Middle frontal gyrus (tissue), 1 donor: ENCODE results near the gene MEPCE.
"Not testable (repeated sequence)": the region's sequence is repeated elsewhere in the genome, so short reads cannot be mapped to it uniquely, and the experiment has no call there.

Experiments used
- DNase-seq: peaks from one replicate; pipeline ENCODE4 v3.0.0-alpha.2; 2015; ENCODE audit warnings: low spot score; ENCODE audit errors: extremely low spot score

Gene MEPCE

DNA sequence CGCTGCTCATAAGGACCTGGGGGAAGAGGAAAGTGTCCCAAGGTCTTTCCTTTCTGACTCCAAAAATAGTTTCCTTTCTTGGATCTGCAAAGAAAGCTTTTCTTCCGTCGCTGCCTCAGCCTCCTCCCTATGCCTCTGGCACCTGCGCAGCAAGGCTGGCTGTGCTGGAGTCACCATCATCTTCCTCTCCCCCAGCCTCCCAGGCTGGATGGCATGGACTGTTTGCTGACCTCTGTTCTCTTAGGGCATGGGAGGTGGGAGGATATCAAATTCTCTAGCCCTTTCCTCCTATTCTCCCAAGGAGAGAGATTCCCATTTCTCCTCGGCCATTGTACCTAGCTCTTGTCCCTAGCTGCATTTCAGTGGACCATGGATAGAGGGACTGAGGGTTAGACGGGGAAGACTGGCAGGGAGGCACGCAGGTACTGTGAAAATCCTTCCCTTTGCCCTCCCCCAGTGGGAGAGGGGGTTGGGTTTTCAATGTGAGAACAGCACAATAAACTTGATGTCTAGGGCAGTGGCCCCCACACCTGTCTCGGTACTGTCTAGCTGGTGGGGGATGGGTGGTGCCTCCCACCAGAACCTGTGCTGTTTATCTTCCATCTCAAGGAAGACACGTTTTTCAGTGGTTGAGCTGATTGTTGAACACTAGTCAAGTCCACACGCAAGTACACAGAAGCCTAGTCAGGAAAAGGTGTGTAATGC, 4.1 kb downstream of the MEPCE start:
- no peak for DNase-seq

DNA sequence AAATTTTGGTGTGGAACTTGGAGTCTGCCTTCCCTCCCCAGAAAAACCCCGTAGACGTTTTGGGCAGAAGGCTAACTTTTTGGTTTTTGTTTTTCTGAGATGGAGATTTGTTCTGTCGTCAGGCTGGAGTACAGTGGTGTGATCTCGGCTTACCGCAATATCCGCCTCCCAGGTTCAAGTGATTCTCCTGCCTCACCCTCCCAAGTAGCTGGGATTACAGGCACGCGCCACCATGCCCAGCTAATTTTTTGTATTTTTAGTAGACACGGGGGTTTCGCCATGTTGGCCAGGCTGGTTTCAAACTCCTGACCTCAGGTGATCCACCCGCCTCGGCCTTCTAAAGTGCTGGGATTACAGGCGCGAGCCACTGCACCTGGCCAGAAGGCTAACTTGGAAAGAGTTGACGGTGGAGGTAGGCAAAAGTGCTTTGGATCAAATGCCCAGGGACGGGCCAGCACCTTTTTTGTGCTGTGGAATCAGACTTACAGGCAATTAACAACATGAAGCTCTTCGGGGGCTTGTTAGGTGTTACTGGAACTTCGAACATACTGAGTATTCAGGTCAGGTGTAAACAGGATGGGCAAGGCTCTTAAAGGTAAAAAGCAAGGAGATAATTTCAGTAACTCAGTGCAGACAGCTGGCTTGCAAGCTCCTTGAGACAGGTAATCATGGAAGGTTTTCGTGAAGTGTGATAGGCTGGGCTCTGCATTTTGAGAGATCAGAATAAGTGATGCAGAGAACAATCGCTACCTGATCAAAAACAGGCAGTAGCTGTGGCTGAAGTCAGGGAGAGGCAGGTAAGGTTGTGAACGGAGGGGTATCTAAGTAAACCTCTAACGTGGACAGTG, 4.9 kb downstream of the MEPCE start:
- no peak for DNase-seq

DNA sequence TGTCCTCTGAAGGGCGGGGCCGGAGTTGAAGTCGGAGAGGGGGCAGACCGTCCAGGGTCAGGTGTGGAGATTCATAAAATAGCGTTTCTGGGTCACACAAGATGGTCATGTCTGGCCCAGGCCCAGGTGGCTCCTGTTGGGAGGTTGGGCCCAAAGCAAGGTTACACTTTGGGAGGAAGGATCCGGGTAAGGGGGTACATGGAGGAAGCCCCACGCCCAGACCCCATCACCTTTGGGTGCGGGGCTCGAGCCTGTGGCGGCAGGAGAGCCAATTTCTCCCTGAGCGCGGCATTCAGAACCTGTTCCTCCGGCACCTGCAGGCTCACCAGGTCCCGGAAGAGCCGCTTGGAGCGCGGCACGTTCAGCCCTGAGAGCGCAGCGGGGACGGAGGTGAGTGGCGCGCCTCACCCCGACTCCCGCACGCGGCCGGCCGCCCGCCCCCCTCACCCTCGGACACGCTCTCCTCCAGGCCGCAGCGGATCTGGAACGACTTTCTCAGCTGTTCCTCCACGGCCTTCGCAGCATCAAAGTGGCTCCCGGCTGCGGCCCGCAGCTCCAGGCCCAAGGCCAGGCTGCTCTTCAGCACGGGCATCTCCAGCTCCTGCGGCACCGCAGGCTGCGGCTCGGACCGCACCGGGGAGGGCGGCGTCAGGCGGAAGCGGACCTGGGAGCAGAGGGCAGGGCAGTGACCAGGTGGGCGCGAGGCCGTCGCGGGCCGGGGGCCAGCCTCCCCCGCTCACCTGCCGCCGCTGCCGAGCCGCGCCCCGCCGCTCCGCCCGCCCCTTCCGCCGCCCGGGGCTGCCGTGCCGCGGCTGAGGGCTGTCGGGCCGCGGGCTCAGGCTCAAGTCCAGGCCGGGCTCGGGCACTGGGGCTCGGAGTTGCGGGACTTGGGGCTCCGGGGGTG, 6.0 kb downstream of the MEPCE start:
- no peak for DNase-seq

DNA sequence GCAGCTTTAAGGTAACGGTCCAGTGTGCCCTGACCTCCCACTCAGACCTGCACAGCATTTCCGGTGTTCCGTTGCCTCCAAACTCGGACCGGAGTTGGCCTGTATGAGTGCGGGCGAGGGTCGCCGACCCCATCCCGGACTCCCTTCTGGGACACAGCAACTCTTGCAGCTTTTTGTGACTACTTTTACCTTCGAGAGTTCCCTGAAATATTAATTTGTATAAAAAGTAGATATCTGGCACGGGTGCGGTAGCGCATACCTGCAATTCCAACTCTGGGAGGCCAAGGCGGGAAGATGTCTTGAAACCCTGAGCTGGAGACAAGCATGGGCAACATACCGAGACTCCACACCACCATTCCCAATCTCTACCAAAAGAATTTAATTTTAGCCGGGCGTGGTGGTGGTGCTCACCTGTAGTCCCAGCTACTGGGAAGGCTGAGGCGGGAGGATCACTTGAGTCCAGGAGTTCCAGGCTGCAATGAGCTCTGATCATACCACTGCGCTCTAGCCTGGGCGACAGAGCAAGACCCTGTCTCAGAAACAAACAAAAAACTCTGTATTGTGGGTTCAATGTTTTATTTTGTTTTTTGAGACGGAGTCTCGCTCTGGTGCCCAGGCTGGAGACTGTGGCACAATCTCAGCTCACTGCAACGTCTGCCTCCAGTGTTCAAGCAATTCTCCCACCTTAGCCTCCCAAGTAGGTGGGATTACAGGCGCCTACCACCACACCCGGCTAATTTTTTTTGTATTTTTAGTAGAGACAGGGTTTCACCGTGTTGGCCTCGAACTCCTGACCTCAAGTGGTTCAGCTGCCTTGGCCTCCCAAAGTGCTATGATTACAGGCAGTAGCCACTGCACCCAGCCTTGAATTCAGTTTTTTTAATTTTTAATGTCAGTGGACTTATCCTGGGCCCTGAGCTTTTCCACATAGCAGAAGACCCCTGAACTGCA, 7.8 kb downstream of the MEPCE start:
- DNase-seq: no peak

DNA sequence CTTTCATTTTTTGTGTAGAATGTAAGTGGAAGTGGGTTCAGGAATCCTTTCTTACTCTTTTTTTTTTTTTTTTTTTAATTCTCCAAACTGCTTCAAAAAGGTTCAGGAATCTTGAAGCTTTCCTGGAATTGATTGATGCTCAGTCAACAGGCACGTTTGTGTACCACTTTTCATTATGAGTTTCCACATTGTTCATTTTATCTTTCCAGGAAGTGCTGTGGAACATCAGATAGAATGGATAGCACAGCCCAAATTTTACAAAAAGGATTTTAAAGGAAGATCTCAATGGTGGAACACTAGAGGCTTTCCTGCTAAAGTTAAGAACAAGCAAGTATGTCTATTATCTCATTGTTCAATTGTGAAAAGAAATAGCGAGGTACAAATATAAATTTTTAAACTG, 8.5 kb downstream of the MEPCE start:
- no peak for DNase-seq

DNA sequence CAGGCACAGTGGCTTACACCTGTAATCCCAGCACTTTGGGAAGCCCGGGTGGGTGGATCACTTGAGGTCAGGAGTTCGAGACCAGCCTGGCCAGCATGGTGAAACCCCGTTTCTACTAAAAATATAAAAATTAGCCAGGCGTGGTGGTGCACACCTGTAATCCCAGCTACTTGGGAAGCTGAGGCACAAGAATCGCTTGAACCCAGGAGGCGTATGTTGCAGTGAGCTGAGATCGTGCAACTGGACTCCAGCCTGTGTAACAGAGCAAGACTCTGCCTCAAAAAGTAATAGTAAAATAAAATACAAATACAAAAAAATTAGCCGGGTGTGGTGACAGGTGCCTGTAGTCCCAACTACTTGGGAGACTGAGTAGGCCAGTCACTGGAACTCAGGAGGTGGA, 9.1 kb downstream of the MEPCE start:
- not testable (repeated sequence) for DNase-seq

DNA sequence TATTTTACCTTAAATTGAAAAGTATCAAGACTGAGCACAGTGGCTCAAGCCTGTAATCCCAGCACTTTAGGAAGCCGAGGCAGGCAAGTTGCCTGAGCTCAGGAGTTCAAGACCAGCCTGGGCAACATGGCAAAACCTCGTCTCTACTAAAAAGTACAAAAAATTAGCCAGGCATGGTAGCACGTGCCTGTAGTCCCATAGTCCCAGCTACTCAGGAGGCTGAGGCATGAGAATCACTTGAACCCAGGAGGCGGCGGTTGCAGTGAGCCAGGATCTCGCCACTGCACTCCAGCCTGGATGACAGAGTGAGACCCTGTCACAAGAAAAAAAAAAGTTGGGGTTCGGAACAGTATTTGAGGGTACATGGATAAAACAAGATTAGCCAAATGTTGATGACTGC, 9.6 kb downstream of the MEPCE start:
- not testable (repeated sequence) for DNase-seq

DNA sequence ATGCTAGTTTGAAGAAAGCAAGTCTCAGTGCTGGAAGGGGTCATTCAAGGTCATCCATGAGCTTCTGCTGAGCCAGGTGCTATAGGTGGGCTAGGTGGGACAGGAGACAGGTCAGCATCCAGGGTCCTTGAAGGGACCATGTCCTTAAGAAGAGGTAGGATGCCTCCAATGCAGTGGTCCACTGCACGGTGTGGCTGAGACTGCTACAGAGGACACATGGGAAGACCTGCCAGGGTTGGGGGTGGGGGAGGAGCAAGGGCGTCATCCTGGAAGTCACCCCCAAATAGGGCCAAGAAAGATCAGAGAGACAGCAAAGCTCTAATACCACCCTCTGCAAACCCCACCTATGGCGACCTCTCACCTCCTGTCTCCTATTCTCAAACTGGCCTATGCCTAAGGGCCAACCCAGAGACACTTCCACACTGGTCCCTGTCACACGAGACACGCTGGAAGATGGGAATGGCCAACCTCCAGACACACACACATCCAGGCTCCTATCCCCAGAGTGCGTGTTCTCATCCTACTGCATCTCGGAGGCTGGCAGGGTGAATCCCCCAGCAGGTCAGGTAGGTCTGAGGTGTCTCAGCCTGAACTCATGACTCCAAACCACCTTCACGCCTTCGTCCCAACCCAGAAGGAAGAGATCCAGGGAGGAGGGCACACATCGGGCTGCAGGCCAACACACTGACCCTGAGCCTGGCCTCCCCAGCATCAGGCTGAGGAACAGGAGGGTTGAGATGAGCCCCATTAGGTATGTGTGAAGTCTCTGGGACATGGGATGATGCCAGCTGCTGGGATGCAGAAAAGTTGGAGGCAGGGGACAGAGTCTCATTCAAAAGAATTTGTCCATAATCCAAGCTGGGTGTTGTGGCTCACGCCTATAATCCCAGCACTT, 12.3 kb downstream of the MEPCE start:
- DNase-seq: no peak

DNA sequence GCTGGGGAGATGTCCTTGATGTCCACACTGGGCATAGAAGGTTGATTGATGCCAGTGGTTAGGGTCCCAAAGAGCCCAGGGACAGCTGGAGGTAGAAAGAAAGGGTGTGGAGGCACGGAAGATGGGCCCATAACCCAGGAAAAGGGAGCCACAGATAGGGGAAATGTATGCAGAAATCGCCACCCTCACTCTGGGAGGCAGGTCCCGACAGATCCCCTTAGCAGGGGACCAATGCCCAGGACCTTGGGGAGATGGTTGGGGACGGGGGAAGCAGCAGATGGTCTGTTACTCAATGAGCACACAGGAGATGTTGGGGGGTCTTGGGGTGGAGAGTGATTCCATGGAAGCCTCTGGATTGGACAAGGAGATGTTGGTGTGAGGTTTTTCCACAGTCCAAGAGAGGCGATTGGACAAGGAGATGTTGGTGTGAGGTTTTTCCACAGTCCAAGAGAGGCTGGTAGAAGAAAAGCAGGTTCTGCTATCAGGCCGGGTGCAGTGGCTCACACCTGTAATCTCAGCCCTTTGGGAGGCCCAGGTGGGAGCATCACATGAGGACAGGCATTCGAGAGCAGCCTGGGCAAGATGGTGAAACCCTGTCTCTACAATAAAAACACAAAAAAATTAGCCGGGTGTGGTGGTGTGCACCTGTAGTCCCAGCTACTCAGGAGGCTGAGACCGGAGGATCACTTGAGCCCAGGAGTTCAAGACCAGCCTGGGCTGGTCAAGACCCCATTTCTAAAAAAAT, 13.6 kb downstream of the MEPCE start:
- no peak for DNase-seq

DNA sequence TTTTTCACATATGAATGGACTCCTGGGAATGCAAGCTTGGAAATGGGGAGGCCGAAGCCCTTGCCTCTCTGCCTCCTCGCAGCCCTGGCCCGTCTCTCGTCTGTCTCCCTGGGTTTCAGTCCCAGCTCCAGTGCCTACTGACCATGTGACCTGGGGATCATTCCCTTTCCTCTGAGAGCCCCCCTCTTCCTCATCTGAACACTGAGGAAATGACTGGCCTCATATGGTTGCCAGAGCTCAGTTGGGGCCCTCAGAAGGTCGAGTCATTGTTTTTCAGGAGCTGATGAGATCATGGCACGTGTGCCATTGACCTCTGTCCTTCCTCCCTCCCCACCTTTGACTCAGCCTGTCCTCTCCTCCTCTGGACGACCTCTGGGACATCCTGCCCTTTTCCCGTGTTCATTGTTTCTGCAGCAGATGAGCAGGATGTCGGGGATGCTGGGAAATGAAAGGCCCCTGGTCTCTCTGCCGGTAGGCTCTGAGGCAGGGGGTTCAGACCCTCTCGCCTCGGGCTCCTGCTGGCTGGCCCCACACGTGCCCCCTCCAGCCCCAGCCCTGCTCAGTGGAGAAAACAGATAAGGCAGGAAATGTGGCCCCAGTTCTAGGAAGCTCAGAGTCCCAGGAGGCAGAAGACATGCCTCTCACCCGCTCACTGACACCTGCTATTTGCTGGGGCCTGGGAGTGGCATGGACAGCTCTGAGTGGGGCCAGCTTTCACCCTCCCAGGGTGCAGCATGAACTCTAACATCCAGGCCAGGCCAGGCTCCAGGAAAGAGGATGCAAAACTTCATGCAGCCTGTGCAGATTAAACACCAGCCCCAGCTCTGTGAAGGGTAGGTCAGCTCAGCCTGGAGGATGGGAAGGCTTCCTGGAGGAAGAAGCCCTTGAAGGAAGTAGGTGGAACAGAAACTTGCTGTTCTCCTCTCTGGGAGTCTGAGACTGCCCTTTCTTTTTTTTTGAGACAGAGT, 15.0 kb downstream of the MEPCE start:
- no peak for DNase-seq

DNA sequence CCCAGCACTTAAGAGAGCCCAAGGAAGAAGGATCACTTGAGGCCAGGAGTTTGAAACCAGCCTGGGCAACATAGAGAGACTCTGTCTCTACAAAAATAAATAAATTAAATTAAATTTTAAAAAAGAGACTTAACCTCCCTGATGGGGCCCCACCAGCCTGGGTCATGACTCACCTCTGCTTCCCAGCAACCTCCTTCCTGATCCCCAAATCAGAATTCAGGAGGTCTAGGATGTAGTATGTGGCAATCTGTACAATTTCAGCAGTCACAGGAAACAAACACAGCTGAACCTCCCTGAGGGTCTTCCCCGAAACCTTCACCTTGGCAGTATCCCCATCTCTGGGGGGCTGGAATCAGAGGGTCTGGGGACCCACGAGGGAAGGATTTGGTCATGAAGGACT, 16.4 kb downstream of the MEPCE start:
- DNase-seq: no peak

DNA sequence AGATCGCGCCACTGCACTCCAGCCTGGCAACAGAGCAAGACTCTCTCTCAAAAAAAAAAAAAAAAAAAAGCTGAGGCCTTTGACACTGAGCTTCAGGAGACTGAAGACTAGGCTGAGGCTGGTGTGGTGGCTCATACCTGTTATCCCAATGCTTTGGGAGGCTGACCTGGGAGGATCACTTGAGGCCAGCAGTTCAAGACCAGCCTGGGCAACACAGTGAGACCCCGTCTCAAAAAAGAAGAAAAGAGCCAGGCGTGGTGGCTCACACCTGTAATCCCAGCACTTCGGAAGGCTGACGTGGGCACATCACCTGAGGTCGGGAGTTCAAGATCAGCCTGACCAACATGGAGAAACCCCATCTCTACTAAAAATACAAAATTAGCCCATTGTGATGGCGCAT, 17.7 kb downstream of the MEPCE start:
- not testable (repeated sequence) for DNase-seq

DNA sequence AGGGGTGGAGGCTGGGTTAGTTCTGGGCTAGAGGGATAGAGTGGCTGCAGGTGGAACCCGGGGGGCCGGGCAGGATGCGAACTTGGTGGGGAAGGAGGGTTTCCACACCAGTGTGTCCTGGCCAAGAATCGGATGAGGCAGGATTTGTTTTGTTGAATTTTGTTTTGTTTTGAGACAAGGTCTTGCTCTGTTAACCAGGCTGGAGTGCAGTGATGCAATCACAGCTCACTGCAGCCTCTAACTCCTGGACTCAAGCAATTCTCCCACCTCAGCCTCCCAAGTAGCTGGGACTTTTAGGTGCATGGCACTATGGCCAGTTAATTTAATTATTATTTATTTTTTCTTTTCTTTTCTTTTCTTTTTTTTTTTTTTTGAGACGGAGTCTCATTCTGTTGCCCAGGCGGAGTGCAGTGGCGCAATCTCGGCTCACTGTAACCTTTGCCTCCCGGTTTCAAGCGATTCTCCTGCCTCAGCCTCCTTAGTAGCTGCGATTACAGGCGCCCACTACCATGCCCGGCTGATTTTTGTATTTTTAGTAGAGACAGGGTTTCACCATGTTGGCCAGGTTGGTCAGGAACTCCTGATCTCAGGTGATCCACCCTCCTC, 19.7 kb downstream of the MEPCE start:
- no peak for DNase-seq

DNA sequence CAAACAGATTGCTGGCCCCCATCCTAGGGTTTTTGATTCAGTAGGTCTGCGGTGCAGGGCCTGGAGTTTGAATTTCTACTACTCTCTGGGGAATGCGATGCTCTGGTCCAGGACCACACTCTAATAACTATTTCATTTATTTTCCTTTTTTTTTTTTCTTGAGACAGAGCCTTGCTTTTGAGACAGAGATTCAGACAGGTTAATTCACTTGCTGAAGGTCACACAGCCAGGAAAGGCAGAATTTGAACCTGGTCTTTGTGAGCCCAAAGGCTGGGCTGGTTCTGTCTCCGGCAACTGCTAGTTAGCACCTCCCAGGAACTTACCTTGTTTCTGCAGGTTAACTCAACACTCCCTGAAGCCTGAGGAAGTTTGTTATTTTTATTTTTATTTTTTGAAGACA, 22.9 kb downstream of the MEPCE start:
- no peak for DNase-seq

DNA sequence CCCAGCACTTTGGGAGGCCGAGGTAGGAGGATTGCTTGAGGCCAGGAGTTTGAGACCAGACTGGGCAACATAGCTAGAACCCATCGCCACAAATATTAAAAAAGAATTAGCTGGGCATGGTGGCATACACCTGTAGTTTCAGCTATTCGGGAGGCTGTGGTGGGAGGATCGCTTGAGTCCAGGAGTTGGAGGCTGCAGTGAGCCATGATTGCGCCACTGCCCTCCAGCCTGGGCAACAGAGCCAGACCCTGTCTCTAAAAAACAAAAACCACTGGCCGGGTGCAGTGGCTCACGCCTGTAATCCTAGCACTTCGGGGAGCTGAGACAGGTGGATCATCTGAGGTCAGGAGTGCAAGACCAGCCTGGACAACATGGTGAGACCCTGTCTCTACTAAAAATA, 24.2 kb downstream of the MEPCE start:
- not testable (repeated sequence) for DNase-seq

DNA sequence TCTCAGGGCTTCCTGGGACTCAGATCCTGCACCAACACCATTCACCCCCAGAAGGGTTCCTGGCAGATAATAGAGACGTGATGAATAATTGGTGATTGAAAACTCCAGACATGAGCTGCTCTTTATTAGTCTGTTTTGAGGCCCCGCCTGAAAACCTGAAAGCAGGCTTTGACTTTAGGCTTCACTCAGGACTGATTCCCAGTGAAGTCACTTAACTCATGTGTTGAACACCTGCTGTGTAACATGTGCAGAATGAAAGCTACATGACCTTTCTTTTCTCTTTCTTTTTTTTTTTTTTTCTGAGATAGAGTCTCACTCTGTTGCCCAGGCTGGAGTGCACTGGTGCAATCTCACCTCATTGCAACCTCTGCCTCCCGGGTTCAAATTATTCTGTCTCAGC, 25.6 kb downstream of the MEPCE start:
- DNase-seq: no peak

DNA sequence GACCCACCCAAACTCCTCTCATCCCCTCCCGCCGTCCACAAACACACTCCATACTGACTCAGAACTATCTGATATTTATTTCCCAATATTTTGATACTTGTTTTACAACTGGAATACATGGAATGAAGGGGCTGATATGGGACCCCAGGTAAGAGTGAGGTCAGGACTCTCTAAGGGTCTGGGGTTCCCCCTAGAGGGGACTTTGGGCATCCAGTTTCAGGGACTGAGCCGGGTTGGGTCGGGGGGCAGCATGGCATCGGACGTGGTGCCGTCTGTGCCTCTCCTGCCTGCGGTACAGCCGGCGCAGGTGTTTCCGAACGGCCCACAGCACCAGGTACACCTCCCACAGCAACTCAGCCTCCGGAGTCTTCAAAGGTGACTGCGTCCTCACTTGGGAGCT, 26.9 kb downstream of the MEPCE start:
- no peak for DNase-seq
